Activated CD4-positive, CD25-positive, alpha-beta regulatory T cell treated with anti-CD3 and anti-CD28 coated beads, Interleukin-2, amount 50 U/mL, for 24 hours (primary cell): ENCODE data around the gene CACNB4.
"Not testable (repeated sequence)": the region's sequence is repeated elsewhere in the genome, so short reads cannot be mapped to it uniquely, and the experiment has no call there.

Experiments
- ATAC-seq, 2 donors: fragments of 150-1000 bp; cut with Tn5 transposase; one replicate each; pipeline ENCODE4 v1.10.0; 2021; ENCODE audit warnings: mild to moderate bottlenecking in 1 of 2, moderate library complexity in 1 of 2

Gene CACNB4

DNA sequence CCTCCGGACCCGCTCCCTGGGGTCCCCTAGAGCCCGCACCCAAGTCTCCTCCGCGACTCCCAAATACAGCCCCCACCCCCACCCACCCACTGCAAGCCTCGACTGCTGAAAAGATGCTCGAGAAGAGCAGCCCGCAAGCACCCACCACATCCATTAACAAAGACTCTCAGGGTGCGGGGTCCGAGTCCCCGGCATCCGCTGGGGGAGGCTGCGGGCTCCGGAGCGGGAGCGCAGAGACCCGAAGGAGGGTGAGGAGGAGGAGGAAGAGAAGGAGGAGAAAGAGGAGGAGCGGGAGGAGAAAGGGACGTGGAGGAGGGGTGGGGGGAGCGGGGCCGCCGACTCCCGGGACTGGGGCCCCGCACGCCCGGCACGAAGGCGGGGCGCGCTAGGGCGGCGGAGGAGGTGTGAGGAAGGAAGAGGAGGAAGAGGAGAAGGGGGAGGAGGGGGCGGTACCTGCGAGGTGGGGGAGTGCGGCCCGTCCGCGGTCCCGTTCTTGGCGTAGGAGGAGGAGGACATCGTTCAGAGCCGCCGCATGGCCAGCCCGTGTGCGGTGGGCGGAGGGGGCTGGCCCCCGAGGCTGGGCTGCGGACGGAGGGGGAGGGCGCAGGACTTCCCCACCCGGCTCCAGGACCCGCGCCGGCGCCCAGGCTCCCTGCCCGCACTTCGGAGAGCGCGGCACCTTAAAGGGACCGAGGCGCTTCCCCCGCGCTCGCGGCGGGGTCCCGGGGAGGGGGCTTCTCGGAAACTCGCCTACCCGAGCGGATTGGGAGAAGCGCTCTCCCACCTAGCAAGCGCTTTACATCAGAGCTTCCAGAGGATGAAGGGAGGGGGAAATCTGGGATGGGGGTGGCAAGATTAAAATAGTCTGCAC, at the start of gene CACNB4:
Gene CACNB4, minus strand, starts transcription at position 549 of the 871 bp plus-strand sequence.
- peak in 1 of 2 donors; percentile 28 for ATAC-seq

DNA sequence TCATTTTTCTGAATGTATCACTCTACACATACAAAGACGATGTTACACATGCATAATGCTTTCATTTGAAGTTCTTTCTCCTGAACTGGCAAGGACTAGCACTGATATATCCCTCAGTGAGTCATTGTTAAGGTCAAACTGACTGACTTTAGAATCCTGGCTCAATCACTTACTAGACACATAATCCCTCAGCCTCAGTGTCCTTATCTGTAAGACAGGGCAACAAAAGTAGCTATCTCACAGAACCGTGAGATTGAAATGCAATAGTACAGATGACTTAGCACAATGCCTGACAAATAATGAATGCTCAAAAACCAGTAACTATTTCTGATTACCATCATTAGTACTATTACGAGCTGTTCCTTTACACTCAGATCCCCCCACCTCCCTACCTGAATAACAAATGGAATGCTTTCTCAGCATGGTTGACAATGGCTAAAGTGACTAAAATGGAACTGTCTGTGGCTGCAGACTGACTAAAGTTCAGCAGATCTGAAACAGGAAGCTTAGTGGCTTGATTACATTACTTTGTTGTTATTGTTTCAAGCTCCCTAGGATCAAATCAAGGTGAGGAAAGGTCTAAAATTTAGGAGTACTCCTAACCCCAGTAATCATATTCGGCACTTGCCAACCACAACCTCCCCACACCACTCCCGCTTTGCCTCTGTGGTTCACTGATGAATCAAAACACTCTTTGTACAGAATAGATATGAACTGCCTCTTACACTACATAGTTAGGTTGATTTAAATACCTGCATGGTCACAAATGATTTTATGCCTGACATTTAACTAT, 35.8 kb upstream of the CACNB4 start:
- ATAC-seq, result peak; percentile 67 to 78

DNA sequence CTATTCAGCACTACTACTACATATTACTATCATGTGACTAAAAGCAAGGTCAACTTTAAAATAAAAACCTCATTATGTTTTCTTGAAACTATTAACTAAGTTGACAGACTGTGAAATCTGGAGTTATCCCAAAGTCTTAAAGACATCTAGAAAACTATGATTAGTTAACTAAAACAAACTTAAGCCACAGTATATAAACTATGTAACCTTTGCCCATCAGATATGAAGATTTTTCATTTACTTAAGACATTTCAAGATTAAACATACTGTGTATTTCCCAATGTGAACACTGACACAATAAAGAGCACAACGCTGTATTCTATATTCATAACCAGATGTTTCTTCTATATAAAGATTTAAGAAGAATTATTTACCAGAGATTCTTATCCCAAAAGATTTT, 33.5 kb upstream of the CACNB4 start:
- no peak for ATAC-seq

DNA sequence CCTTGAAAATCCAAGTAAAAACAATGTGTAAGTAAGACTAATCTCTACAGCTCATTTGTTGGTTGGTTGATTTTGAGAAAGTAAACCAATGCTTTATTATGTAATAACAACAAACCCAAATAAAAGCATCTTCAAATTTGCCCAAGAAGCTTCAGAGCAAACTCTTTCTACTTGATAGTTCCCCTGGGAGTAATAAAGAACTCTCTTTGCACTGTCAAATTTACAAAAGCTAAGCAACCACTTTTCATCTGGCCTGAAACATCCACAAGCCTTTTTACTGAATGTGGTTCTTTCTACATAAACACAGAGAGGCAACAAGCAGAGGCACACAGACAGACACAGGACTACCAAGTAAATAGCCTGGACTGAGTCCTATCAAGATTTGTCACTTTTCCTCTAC, 28.8 kb upstream of the CACNB4 start:
- ATAC-seq, result no peak

DNA sequence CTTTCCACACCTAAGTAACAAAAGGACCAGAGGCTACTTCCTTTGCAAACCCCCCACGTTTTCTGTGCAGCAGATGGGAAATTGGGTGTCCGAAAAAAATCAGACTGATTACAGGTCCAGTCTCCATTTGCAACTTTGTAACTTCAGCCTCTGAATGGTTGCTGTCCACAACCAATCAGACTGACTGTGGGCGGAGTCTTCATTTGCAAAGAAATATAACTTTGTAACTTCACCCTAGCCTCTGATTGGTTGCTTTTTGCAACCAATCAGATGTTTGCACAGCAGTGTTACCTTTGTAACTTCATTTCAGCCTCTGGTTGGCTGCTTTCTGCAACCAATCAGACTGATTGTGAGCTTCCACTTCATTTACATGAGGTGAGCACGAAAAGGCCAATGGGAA, 27.8 kb upstream of the CACNB4 start:
- no peak for ATAC-seq

DNA sequence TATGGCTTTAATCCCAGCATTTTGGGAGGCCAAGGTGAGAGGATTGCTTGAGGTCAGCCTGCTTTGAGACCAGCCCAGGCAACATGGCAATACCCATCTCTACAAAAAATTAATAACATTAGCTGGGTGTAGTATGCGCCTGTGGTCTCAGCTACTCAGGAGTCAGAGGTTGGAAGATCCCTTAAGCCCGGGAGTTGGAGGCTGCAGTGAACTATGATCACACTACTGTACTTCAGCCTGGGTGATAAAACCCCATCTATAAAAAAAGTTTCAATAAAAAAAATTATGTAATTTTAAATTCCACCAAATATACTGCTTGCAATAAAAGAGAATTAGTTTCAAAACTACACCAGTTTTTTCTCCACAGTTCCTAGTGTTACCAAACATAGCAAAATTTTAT, 23.3 kb upstream of the CACNB4 start:
- no peak for ATAC-seq

DNA sequence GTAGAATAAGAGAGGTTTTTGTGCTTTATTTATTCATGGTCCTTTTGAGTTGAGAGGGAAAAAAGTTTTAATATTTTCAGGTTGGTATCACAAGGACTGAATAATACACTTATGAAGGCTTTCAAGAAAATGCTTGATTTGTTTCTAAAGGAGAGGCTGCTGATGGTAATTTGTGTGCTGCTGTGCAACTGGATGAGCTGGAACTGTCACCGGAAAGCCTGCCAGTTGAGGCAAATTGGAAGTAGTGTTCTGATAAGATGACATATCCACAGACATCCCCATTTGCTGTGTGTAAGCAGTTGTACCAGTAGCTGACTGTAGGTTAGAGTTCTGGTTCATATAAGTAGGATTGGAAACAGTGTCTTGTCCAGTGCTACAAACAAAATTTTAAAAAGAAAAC, 21.6 kb upstream of the CACNB4 start:
- no peak for ATAC-seq

DNA sequence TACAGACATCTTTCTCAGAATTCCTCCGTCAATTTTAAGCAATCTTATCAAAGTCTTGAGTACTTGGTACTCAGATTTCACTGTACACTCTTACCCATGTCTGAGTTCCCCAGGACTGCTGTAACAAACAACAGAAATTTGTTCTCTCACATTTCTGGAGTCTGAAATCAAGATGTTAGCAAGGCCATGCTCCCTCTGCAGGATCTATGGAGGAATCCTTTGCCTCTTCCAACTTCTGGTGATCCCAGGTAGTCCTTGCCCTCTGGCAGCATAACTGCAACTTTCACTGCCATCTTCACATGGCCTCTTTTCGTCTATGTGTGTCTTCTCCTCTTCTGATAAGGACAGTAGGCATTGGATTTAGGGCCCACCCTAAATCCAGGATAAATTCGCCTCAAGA, 17.1 kb upstream of the CACNB4 start:
- no peak for ATAC-seq

DNA sequence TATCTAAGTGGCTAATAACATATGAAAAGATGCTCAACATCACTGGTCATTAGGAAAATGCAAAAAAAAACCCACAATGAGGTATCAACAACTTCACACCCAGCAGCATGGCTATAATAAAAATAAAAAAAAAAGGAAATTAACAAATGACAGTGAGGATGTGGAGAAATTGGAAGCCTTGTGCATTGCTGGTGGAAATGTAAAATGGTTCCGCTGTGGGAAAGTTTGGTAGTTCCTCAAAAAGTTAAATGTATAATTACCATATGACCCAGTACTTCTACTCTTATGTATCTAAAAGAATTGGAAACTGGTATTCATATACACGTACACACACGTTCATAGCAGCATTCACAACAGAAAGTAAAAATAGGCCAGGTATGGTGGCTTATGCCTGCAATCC, 15.5 kb upstream of the CACNB4 start:
- ATAC-seq, result no peak

DNA sequence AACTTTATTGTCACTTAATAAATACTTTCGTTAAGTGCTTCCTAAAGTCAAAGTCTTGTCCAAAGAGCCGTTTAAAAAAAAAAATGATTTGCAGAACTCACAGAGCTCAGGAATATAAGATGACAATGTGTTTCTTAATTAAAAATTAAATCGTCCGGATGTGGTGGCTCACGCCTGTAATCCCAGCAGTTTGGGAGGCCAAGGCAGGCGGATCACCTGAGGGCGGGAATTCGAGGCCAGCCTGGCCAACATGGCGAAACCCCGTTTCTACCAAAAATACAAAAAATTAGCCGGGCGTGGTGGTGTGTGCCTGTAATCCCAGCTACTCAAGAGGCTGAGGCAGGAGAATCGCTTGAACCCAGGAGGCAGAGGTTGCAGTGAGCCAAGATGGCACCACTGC, 8.3 kb upstream of the CACNB4 start:
- ATAC-seq, result not testable (repeated sequence)

DNA sequence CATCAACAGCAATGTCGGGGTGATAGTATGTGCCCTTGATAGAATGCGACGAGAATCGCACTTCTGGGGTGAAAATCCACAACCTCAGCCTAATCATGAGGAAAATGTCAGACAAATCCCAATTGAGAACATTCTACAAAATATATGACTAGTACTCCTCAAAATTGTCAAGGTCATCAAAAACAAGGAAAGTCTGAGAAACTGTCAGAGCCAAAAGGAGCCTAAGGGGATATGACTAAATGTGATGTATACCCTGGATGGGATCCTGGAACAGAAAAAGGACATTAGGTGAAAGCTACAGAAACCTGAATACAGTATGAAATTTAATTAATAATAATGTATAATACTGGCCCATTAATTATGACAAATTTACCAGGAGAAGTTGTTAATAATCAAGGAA, 7.6 kb upstream of the CACNB4 start:
- no peak for ATAC-seq

DNA sequence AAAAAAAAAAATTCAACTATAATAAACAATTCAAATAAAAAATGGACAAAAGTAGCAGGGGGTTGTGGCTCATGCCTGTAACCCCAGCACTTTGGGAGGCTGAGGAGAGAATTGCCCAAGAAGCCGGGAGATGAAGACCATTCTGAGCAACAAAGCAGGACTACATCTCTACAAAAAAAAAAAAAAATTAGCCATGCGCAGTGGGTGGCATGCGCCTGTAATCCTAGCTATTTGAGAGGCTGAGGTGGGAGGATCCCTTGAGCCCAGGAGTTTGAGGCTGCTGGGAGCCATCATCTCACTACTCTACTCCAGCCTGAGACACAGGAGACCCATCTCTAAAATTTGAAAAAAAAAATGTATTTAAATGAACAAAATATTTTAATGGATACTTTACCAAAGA, 4.4 kb upstream of the CACNB4 start:
- ATAC-seq, result no peak

DNA sequence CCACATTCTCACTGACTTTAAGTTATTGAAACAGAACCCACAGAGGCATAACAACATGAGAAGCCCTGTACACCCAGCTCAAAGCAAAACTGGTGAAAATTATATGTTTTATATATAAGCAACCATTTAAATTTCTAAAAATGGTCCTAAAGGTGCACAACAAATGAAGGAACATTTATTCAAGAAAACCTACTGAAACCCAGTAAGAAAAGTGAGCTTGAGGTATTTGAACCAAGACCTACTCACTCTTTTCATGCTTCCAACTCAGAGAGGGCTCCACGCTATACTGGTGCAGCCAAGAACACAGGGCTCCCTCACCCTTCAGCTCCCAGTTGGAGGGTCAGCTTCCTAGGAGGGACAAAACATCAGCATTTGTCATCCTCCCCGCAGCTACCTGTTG, 2.1 kb upstream of the CACNB4 start:
- no peak for ATAC-seq

DNA sequence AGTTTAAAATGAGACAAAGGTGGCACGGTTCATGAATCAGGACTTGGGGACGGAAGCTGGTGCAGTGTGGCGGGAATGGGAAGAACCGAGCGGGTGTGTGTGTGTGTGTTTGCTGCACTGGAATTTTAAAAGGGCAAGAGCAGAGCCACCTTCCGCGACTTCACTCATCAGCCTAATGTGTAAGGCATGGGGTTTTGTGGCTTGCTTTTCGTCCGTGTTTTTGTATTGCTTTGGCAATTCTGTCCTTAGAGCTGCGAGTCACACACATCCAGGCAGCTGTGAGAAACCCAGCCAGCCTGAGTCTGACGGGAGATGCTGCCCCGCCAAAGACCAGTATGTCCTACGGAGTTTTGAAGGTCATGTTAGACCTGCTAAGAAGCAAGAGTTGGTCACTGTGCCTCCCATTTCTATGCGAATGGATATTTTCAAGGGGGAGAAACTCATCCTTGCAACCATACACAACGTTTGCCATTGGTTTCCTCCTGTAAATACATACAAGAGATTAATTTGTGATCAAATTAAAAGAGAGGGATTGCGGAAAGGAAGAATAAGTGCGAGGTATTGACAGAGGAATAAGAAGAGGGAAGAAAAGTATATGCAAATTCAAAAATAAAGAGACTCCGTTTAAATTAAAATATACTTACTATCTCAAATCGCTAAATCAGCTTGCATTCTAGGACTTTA, 665 bp upstream of the CACNB4 start:
- ATAC-seq, result no peak

DNA sequence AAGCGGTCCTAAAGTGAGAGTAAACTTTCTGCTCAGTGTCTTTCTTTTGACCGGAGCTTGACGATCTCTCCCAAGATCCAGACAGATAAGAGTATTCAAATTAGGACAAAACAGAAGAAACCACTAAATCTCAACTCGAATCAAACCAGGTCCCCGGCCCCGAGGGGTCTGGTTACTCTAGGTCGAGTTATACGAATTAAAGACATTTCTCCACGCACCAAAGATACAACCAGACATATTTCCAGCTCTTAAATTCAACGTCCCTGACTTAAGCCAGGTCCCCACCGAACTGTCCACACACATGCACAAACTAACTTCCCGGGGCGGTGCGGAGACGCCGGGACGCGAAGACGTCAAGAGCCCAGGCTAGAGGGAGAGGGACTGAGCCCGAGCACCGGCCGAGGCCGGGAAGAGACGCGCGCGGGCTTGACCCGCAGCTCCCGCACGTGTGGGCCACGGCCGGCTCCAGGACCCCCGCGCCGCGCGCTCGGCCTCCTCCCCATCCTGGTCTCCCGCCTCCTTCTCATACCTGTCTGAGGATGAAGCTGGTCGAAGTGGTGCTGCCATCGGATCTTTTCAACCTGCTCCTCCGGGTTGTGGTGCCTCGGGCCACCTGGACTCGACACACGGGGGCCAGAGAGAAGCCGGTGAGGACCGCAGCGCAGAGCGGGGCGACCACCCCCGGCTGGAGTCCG, 896 bp downstream of the CACNB4 start:
- peak in 1 of 2 donors; percentile 21 for ATAC-seq

DNA sequence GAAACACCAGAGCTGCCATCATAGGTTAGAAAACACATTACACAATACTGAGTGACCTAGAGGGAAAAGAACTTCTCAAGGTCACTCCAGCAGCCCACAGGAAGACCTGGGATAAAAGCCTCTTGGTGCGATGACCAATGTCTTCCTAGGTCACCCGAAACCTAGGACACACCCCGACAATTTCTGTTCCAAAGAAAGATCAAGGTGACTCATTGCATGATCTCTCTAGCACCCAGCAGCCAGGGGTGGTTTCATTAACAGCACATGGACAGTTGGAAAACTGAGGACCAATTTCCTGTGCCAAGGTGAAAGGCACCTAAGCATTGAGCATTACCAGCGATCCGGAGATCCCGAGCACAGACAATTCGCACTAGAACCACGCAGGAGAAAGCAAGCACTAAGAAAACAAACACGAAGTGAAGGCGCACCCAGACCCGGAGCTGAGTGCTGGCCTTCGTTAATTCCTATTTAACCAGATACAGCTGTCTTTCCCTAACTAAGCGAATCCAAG, 1.5 kb downstream of the CACNB4 start:
- ATAC-seq, result no peak

DNA sequence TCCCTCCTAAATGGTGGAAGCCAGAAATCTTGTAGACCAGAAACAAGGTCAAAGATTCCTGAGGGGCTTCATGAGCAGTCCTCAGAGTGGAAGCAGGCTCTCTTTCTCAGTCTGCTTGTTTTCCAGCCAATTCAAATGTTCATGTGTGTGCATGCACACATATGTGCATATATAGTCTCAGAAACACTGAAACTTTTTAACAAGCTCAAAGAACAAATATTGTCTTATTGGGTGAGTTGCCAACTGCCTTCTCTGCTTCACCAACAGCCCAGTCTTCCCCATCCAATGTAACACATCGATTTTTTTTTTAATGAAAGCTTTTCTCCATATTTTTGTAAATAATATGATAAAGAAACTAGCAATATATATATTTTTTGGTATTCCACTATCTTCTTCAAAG, 3.7 kb downstream of the CACNB4 start:
- ATAC-seq, result no peak

DNA sequence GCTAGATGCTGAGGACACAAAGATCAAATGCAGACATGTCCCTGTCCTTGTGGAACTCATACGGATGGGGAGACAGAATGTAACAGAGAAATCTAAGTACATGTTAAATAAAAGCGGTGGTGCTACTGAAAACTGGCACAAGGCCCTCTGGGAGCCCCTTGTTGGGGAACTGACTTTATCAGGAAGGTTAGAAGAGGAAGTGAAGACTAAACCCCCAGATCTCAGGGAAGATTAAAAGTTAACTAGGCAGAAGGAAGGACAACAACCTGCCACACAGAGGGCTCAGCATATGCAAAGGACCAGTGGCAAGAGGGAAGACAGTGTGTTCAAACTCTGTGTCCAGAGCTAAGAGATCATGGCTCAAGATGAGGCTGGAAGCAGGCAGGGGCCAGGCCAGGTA, 4.8 kb downstream of the CACNB4 start:
- no peak for ATAC-seq

DNA sequence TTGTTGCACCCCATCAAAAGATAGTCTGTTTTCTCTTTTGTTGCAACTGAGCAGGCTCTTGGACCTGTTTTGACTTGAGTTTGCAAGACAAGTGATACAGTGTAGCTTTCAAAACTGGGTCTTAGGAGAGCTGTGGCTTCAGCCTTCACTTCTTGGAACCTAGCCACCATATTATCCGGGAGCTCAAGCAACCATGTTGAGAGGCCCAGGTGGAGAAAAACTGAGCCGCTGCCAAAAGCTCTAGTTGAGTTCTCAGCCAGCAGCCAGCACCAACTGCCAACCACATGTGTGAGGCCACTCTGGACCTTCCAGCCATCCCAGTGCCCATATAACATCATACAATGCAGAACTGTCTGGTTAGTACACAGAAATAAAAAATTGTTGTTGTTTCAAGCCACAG, 5.4 kb downstream of the CACNB4 start:
- no peak for ATAC-seq

DNA sequence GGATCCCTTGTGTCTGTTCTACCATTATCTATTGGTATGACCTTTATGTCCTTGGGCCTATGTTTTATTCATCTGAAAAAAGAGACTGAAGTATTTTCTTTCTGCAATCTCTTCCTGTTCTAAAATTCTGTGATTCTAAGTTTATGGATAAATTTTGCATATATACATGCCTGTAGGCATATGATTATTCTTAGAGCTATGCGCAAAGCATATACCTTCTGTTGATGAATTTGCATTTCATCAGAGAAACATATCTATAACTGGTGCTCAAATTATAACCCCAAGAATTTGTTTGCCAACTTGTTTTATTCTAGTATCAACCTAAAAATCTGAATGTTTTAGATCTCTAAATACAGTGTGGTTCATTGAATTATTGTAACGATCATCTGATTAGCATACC, 6.7 kb downstream of the CACNB4 start:
- no peak for ATAC-seq

DNA sequence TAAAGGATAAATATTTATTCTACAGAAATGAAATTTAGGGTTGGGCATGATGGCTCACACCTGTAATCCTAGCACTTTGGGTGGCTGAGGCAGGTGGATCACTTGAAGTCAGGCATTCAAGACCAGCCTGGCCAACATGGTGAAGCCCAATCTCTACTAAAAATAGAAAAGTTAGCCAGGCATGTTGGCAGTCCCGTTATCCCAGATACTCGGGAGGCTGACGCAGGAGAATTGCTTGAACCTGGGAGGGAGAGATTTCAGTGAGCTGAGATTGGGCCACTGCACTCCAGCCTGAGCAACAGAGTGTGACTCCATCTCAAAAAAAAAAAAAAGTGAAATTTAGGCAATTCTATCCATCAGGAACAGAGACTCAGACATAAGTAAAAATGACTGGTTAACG, 8.1 kb downstream of the CACNB4 start:
- ATAC-seq, result not testable (repeated sequence)

DNA sequence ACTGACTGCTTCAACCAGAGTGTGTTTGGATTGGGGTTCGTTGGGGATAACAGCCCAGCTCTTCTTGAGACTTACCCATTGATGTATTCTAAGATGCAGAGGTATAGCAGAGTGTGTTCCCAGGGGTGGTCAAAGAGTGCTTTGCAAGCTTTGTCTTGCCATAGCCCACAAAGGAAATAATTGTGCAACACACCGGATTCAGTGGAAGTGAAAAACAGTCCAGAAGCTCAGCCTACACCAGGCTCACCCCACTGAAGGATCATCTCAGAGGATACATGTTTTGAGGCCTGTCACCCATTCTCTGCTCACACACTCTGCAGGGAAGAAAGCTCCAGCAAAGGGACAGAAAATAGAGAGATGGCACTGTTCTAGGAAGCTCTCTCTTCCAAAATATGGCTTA, 9.6 kb downstream of the CACNB4 start:
- ATAC-seq, result no peak

DNA sequence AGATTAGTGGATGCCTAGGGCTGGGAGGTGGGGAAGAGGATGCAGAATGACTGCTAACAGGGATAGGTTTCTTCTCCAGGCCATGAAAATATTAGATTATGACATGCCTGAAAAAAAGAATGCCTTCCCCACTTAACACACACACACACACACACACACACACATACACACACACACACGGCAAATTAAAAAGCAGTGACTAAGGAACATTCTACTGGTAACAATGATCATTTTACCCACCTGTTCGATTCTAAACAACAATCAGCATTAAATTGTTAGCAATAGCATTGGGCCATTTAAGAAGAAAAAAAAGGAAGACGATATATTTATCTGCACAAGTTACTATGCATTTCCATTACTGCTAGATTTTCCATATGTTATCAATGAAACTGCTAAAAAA, 10.8 kb downstream of the CACNB4 start:
- ATAC-seq, result no peak
